ENCODE results near the gene ACBD4. TPM values are rescaled to one million over a fixed set of nuclear protein-coding genes. Genes with fewer than 3 reads are reported as not detected.
A peak's percentile ranks its signal among the peaks of the same experiment; 100 is the strongest.

Gene ACBD4
- polyA plus RNA-seq (2011; rRNA removed), result 4.0 and 4.7 TPM in 2 replicates
- 2.6 TPM in 2 replicates for polyA minus RNA-seq (2011; rRNA and poly(A)+ RNA removed)

DNA sequence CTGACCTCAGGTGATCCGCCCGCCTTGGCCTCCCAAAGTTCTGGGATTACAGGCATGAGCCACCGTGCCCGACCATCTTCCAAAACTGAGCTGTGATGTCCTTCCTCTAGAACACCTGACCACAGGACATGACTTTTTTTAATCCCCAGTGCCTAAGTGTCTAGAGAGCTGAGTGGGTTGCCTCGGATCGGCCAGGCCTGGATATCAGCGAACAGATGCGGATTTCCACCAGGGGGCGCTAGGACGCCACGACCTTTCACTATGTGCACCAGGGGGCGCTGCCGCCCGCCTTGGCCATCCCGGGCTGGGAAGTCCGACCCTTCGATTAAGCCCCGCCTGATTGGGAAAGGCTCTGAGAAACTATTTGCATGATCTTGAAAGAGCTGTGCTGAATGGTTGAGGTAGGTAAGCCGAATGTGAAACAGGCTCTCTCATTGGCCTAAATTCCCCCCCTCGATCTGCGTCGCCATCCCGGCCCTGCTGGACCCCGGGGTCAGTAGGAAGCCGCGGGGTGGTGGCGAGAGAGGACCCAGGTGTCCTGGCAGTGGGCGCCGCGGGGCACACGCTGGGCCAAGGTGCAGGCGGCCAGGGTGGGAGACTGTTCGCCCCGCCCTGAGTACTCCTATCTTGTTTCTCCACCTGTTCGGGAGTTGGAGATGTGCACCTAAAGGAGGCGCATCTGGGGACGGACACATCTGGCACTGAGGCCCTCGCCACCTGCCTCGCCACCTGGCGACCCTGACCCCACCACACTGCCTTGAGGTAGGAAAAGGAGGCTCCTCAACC is at the start of gene ACBD4:
ACBD4 (plus strand) TSS at position 496 of the 786 bp plus-strand sequence. CDS start 458 bp downstream, outside the sequence.
- Histone ChIP-seq H3K27me3 (ENCODE audit: control insufficient read depth, insufficient read depth, low read length) (no peaks in the 10 kb centered on the region), H3K4me3 (ENCODE audit: low read depth, low read length) (peak within 1 kb of the TSS; percentile 76), H3K9me3 (ENCODE audit: control insufficient read depth, insufficient read depth, low read length) (no peaks in the 10 kb centered on the region; the same call in 1 of the 2 replicates), H3K27ac (ENCODE audit: low read depth, low read length) (peak within 1 kb of the TSS; percentile 31)
- POLR2A ChIA-PET, result interaction anchor here (0.5 to 1.9 kb wide), 12 partner anchors 9 to 300 kb away, joined by 4 to 110 read pairs (median 8); partner anchors contain the start of genes HEXIM1 and HEXIM2
- peak; percentile 95 for DNase-seq (ENCODE audit: low read depth, low spot score)
- CTCF ChIA-PET, result interaction anchor here (0.5 to 7.0 kb wide), 132 partner anchors 9 to 714 kb away, joined by 3 to 420 read pairs (median 5); partner anchors contain the start of genes DCAKD, EFTUD2, HEXIM1 and HEXIM2
- TF ChIP-seq, protein P1, sequence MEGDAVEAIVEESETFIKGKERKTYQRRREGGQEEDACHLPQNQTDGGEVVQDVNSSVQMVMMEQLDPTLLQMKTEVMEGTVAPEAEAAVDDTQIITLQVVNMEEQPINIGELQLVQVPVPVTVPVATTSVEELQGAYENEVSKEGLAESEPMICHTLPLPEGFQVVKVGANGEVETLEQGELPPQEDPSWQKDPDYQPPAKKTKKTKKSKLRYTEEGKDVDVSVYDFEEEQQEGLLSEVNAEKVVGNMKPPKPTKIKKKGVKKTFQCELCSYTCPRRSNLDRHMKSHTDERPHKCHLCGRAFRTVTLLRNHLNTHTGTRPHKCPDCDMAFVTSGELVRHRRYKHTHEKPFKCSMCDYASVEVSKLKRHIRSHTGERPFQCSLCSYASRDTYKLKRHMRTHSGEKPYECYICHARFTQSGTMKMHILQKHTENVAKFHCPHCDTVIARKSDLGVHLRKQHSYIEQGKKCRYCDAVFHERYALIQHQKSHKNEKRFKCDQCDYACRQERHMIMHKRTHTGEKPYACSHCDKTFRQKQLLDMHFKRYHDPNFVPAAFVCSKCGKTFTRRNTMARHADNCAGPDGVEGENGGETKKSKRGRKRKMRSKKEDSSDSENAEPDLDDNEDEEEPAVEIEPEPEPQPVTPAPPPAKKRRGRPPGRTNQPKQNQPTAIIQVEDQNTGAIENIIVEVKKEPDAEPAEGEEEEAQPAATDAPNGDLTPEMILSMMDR (IDR thresholded peaks at IDR 0.05; ENCODE audit: low read depth, low read length), result peak; percentile 100

- H3K9me3 ChIP-seq (ENCODE audit: control insufficient read depth, insufficient read depth, low read length), result no peaks in the 10 kb centered on the region
- ChIA-PET CTCF (interaction anchor here (1.1 to 2.0 kb wide), 3 partner anchors 10 to 49 kb away, joined by 3 to 12 read pairs (median 5); partner anchors contain the start of gene ACBD4), POLR2A (no interaction called here)
- no peak for DNase-seq (ENCODE audit: low read depth, low spot score)
- no peak overlapping the region for H3K27ac ChIP-seq (ENCODE audit: low read depth, low read length)
- TF ChIP-seq, protein P1 (IDR thresholded peaks at IDR 0.05; ENCODE audit: low read depth, low read length), result no peak
- H3K4me3 ChIP-seq (ENCODE audit: low read depth, low read length), result no peak overlapping the region
- H3K27me3 ChIP-seq (ENCODE audit: control insufficient read depth, insufficient read depth, low read length), result no peaks in the 10 kb centered on the region
Observed at GRCh38 chr17:45086391-45086790, 49.1 kb upstream of the ACBD4 start.

DNA sequence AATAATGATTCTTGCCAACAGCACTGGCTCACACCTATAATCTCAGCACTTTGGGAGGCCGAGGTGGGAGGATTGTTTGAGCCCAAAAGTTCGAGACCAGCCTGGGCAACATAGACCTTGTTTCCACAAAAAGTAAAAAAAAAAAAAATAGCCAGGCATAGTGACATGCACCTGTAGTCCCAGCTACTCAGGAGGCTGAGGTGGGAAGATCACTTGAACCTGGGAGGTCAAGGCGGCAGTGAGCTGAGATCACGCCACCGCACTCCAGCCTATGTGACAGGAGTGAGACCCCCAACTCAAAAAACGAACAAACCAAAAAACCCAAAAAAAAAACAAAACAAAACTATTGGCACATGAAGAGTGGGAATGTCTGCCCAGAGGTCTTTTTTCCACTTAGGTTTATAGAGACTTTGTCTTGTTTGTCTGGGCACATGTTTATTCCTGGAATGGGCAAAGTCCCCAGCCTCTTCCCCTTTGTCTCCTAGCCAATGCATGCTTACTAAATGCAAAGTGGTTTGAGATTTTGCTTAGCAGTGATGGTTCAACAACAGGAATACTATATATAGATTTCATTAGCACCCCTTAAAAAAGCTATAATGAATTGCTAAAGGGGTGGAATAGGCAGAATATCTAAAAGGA is 48.5 kb upstream of the ACBD4 start:
- CTCF ChIA-PET, result interaction anchor here (1.0 to 1.5 kb wide), 3 partner anchors 9 to 167 kb away, joined by 3 to 5 read pairs (median 3); no protein-coding TSS in a partner anchor
- Histone ChIP-seq H3K27ac (ENCODE audit: low read depth, low read length) (no peak overlapping the region), H3K27me3 (ENCODE audit: control insufficient read depth, insufficient read depth, low read length) (no peaks in the 10 kb centered on the region), H3K9me3 (ENCODE audit: control insufficient read depth, insufficient read depth, low read length) (no peaks in the 10 kb centered on the region), H3K4me3 (ENCODE audit: low read depth, low read length) (no peak overlapping the region)
- TF ChIP-seq, protein P1 (IDR thresholded peaks at IDR 0.05; ENCODE audit: low read depth, low read length), result no peak
- POLR2A ChIA-PET, result no interaction called here
- DNase-seq (ENCODE audit: low read depth, low spot score), result no peak

GRCh38 chr17:45087504-45087975 is 47.9 kb upstream of the ACBD4 start:
- Histone ChIP-seq H3K4me3 (ENCODE audit: low read depth, low read length) (no peak overlapping the region), H3K27ac (ENCODE audit: low read depth, low read length) (peak overlapping the region; percentile 48), H3K9me3 (ENCODE audit: control insufficient read depth, insufficient read depth, low read length) (no peaks in the 10 kb centered on the region), H3K27me3 (ENCODE audit: control insufficient read depth, insufficient read depth, low read length) (no peaks in the 10 kb centered on the region)
- no peak for DNase-seq (ENCODE audit: low read depth, low spot score)
- TF ChIP-seq, protein P1 (IDR thresholded peaks at IDR 0.05; ENCODE audit: low read depth, low read length), result no peak
- ChIA-PET CTCF (interaction anchor here (0.9 to 1.5 kb wide), 3 partner anchors 12 to 167 kb away, joined by 3 to 5 read pairs (median 4); partner anchors contain the start of gene ACBD4), POLR2A (no interaction called here)

Data from AG04450 (cell line).